ENCODE results near the gene ZNF609. TPM values are rescaled to one million over a fixed set of nuclear protein-coding genes. Genes with fewer than 3 reads are reported as not detected.

ZNF609 gene
- total and polyA plus RNA-seq, 4 donors = 4.6 to 18.1 (median 8.0) TPM

GRCh38 chr15:64683378-64683777 lies 223.0 kb downstream of the ZNF609 start:
- Histone ChIP-seq H3K9ac (ENCODE audit: low read depth in 1 of 2, low read length in 2 of 2) (no peak overlapping the region), H3K27me3 (ENCODE audit: control insufficient read depth in 4 of 4, insufficient read depth in 4 of 4, low read length in 3 of 4) (no peaks in the 10 kb centered on the region), H3K4me3 (ENCODE audit: low read depth in 1 of 3, low read length in 3 of 3) (no peak overlapping the region), H3K4me1 (ENCODE audit: control insufficient read depth in 4 of 4, insufficient read depth in 4 of 4, low read length in 3 of 4) (no peaks in the 10 kb centered on the region), H3K36me3 (ENCODE audit: control insufficient read depth in 4 of 4, insufficient read depth in 3 of 4, low read depth in 1 of 4, low read length in 3 of 4) (peaks cover 4 to 62% (median 52%) of the 10 kb centered on the region in 4 donors), H3K27ac (ENCODE audit: low read depth in 1 of 2, low read length in 2 of 2) (no peak overlapping the region), H3K9me3 (ENCODE audit: control insufficient read depth in 4 of 4, low read length in 3 of 4) (no peaks in the 10 kb centered on the region)
- TF ChIP-seq CTCF (IDR thresholded peaks at IDR 0.05; ENCODE audit: low read depth, low read length, missing input control) (no peak), TAF1 (conservative IDR thresholded peaks at IDR 0.05) (no peak), ATF3 (IDR thresholded peaks at IDR 0.05) (no peak), FOXA2 (IDR thresholded peaks at IDR 0.05) (no peak)
- 67% methylated on average over 3 of the region's 3 CpGs for WGBS
- no peak for DNase-seq (ENCODE audit: low spot score)

GRCh38 chr15:64685230-64685888 lies 225.0 kb downstream of the ZNF609 start:
- WGBS = 76% methylated on average over 4 of the region's 4 CpGs
- H3K36me3 ChIP-seq (ENCODE audit: control insufficient read depth in 4 of 4, insufficient read depth in 3 of 4, low read depth in 1 of 4, low read length in 3 of 4) = peaks cover 4 to 60% (median 50%) of the 10 kb centered on the region in 4 donors

GRCh38 chr15:64686130-64686735 lies 225.9 kb downstream of the ZNF609 start:
- TF ChIP-seq CTCF (IDR thresholded peaks at IDR 0.05; ENCODE audit: low read depth, low read length, missing input control) = peak; percentile 72
- TF ChIP-seq RAD21 (IDR thresholded peaks at IDR 0.05) = peak; percentile 87 to 91
- TF ChIP-seq JUND (IDR thresholded peaks at IDR 0.05) = no peak
- no peaks in the 10 kb centered on the region for H3K9me3 ChIP-seq (ENCODE audit: control insufficient read depth in 4 of 4, low read length in 3 of 4)
- no peaks in the 10 kb centered on the region for H3K27me3 ChIP-seq (ENCODE audit: control insufficient read depth in 4 of 4, insufficient read depth in 4 of 4, low read length in 3 of 4)
- H3K36me3 ChIP-seq (ENCODE audit: control insufficient read depth in 4 of 4, insufficient read depth in 3 of 4, low read depth in 1 of 4, low read length in 3 of 4) = peaks cover 3 to 58% (median 47%) of the 10 kb centered on the region in 4 donors
- H3K4me3 ChIP-seq (ENCODE audit: low read depth in 1 of 3, low read length in 3 of 3) = no peak overlapping the region
- WGBS = 65% methylated on average over 10 of the region's 10 CpGs
- no peak overlapping the region for H3K9ac ChIP-seq (ENCODE audit: low read depth in 1 of 2, low read length in 2 of 2)
- DNase-seq (ENCODE audit: low spot score) = no peak
- H3K4me1 ChIP-seq (ENCODE audit: control insufficient read depth in 4 of 4, insufficient read depth in 4 of 4, low read length in 3 of 4) = peaks cover 0 to 11% (median 10%) of the 10 kb centered on the region in 4 donors
- no peak overlapping the region for H3K27ac ChIP-seq (ENCODE audit: low read depth in 1 of 2, low read length in 2 of 2)

More at GRCh38 chr15:64685230-64685888, 225.0 kb downstream of the ZNF609 start:
- Histone ChIP-seq H3K4me1 (ENCODE audit: control insufficient read depth in 4 of 4, insufficient read depth in 4 of 4, low read length in 3 of 4) (peaks cover 0 to 3% (median 1%) of the 10 kb centered on the region in 4 donors), H3K9me3 (ENCODE audit: control insufficient read depth in 4 of 4, low read length in 3 of 4) (no peaks in the 10 kb centered on the region), H3K4me3 (ENCODE audit: low read depth in 1 of 3, low read length in 3 of 3) (no peak overlapping the region), H3K27ac (ENCODE audit: low read depth in 1 of 2, low read length in 2 of 2) (no peak overlapping the region), H3K27me3 (ENCODE audit: control insufficient read depth in 4 of 4, insufficient read depth in 4 of 4, low read length in 3 of 4) (no peaks in the 10 kb centered on the region), H3K9ac (ENCODE audit: low read depth in 1 of 2, low read length in 2 of 2) (no peak overlapping the region)
- TF ChIP-seq TAF1 (conservative IDR thresholded peaks at IDR 0.05) (no peak), HNF4G (IDR thresholded peaks at IDR 0.05) (no peak), ATF3 (IDR thresholded peaks at IDR 0.05) (no peak), YY1 (IDR thresholded peaks at IDR 0.05) (no peak)
- no peak for DNase-seq (ENCODE audit: low spot score)

All from liver (tissue), 9 donors.